GM21526 (cell line): Measurements from ENCODE around the gene BRD3.
"Not testable (repeated sequence)": the region's sequence is repeated elsewhere in the genome, so short reads cannot be mapped to it uniquely, and the experiment has no call there.

Source experiments
- ATAC-seq: cut with Tn5 transposase; IDR thresholded peaks from one replicate; pipeline ENCODE4 v1.9.1; 2021; ENCODE audit warnings: moderate library complexity; ENCODE audit not compliant: unreplicated experiment, low FRiP score

BRD3 gene

GRCh38 chr9:133995012-133995896, 72.6 kb downstream of the BRD3 start:
- ATAC-seq = no peak

GRCh38 chr9:133994353-133995011, 73.3 kb downstream of the BRD3 start:
- no peak for ATAC-seq

DNA sequence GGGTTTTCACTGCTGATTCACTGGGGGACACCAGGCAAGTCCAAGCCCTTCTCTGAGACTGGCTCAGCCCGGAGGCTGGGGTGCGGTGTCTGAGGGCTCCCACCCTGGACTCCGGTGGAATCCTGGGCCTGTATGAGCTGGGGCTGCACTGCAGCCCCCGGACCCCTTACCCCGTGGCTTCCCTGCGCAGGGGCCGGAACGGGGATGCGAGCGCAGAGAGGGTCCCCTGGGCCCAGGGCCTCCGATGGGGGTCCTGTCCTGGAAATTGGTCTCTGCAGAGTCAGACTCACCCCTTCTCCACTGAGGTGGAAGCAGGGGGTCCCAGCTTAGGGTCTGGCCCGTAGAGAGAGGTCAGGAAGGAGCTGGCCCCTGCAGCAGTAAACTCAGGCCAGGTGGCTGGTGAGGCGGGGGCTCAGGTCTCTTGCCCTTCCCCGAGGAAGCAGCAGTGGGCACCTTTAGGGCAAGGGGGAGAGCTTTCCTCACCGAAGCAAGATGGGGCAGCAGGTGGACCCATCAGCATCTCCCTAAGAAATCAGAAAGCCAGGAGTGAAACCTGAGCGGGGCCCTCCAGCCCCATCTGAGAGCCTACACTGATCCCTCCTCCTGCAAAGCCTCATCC, 74.1 kb downstream of the BRD3 start:
- ATAC-seq = no peak

DNA sequence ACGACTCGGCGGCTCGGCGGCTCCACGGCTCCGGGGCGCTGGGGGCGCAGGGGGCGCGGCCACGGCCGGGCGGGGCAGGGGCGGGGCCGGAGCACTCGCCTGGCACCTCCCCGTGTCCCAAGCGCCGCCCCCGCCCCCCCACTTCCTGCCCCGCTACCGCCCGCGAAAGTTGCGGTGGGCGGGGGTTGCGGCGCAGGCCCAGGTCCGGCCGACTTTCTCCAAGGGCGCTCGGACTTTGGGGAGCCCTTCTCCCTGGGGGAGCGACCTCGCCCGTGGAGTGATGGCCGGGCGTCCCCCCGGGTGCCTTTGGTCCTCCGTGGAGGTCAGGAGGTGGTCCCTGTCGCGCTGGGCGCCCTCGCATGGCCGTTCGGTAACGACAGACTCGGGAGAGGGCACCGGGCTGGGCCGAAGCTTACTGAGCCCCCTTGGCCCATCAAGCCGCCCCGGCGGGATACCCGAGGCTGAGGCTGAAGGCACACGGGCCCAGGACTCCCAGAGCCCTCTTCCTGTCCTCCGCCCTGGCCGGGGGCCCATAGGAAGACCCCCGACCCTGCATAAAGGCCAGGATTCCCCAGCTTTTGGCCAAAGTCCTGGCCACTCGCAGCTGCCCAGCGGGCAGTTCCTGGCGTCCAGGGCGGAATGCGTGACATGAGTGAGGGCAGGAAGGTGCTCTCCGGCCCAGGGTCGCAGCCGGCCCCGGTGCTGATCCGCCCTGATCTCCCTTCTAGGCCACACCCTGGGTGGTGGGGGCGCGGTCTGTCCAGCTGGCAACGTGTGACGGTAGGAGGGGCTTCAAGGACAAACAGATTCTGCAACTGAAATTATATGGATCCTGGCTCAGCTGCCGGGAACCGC, 74.8 kb downstream of the BRD3 start:
- ATAC-seq = peak; percentile 30

DNA sequence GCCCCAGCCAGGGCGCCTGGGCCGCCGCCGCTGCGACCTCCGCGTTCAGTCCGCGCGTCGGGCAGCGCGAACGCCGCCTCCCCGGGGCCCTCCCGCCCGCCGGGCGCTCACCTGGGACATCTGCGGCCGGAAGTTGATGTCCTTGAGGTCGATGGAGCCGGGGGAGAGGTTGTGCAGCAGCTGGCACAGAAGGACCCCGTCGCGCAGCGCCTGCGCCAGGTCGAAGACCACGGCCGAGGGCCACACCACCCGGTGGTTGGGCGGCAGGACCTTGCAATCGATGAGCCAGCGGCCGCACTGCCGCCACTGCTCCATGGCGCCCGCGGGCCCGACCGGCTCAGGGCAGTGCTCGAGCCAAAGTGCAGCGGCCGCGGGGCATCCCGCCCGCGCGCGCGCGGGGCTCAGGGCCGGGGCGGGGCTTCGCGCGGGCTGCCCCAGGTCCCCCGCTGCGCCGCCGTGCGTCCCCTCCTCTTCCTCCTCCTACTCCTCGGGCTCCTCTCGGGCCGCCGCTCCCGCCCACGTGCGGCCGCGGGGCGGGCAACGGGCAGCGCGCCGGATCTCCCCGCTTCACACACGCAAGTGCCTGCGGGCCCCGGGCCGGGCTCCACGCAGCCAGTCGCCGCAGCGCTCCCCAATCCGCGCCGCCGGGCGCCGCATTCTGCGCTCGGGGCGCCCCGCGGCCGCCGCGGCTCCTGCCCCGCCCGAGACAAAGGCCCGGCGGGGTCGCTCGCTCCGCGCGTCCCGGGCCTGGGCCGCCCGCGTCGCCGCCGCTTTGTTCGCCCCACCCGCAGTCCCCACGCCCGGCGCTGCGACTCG, 75.7 kb downstream of the BRD3 start, which contains the start of gene VAV2:
Gene VAV2, minus strand, starts transcription at position 361 of the 816 bp plus-strand sequence. Its CDS starts 46 bp downstream, at position 315.
- ATAC-seq = peak; percentile 39

DNA sequence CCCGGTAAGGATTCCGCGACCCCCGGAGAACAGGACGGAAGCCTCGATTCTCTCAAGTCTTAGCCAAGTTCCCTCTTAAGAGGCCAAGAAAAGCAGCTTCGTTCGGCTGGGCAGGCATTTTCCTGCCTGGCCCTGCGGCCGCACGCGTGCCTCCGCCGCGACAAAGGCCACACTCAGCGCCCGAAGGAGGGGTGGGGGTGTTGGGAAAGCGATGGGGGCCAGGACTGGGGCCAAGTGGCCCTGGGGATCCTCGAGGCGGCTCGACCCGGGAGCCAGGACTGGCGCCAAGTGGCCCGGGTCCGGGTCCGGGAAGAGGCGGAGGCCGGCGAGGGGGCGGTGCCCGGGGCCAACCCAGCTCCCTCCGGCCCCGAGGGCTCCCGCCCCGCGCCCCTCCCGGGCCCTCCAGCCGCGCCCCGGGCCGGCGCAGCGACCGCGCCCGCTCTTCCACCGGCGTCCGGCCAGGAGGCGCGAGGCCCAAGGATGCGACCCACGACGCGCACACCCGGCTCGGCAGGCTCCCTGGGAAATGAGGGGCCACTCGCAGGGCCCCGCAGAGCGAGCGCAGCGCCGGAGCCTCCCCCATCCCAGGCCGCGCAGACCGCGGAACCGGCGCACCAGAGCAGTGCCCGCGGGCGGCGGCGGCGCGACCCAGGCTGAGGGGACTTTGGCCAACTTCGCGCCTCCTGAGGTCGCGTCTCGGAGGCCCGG, 76.5 kb downstream of the BRD3 start:
- no peak for ATAC-seq

DNA sequence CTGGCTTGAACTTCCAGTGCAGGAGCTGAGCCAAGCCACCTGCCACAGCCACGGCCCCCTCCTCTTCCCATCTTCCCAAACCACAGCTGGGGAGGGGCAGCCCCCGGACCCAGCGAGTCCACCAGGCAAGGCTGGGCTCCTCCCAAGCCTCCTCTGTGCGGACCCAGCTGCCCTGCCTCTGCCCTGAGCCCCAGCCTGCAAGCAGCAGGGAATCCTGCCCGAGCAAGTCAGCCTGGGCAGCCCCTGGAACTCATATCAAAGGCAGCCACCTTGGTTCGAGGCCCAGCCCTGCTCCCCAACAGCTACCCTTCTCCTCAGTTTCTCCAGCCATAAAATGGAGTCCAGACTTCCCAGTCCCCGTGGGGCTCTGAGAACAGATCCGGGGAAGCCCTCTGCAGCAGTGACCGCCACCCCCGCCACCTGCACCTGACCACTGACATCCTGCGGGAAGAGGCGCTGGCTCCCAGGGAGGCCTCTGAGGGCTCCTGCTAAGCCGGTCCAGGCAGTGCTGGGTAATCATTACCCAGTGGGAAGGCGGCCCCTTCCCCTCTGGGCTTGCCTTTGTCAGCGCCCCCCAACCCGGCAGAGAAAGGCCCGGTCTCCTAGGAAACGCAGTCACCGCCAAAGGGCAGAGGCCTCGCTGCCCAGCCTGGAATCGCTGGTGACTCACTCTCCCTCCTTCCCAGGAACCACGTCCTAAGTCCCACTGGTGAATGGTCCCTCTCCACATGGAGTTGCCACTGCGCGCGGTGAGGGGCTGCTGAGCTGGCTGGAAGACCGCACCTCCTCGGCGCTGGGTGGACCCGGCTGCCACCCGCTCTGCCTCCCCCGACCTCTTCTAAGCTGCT, 77.2 kb downstream of the BRD3 start:
- ATAC-seq = no peak

- no peak for ATAC-seq
Observed at GRCh38 chr9:133989625-133990365, 78.0 kb downstream of the BRD3 start.

- ATAC-seq = not testable (repeated sequence)
Observed at GRCh38 chr9:133988771-133989170, 79.1 kb downstream of the BRD3 start.

GRCh38 chr9:133987946-133988665, 79.7 kb downstream of the BRD3 start:
- ATAC-seq = no peak

DNA sequence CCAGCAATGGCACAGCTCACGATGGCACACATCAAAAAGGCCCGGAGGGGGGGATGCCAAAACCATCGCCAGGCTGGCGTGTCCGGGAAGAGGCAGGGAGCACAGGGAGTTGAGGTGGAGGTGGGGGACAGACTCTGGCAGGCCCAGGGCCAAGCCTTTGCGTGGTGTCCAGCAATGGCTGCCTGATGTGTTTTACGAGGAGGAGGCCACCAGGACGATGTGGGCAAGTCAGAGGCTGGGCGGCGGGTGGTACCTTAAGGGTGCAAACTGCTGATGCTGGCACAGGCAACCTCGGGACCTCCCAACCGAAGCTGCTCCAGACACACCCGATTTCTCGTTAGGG, 80.4 kb downstream of the BRD3 start:
- ATAC-seq = no peak

DNA sequence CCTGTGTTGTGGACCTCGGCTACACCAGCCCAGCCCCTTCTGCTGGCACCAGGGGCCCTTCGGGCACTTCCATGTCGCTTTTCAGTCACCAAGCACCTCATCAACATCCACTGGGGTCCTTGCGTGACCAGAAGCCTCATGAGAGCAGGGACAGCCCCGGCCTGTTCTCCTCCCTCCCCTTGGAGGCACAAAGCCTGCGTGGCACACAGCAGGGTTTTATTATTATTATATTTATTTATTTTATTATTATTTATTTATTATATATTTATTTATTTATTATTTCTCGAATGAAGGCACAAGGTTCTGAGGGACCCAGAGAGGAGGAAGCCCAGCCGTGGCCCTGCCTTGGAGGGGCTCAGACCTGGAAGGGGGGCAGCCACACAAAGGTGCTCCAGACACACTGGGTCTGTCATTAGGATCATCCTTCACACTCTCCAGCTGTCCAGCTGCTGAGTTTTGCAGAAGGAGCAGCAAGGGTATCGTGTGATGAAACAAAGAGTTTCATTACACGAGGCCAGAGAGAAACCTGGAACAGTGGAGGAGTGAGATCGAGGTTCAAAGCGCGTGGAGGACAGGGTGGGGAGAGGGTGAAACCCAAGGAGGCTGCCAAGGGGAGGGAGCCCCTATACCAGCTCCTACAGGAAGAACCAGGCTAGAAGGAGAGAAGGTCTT, 80.9 kb downstream of the BRD3 start:
- ATAC-seq = no peak

GRCh38 chr9:133986061-133986460, 81.8 kb downstream of the BRD3 start:
- no peak for ATAC-seq

DNA sequence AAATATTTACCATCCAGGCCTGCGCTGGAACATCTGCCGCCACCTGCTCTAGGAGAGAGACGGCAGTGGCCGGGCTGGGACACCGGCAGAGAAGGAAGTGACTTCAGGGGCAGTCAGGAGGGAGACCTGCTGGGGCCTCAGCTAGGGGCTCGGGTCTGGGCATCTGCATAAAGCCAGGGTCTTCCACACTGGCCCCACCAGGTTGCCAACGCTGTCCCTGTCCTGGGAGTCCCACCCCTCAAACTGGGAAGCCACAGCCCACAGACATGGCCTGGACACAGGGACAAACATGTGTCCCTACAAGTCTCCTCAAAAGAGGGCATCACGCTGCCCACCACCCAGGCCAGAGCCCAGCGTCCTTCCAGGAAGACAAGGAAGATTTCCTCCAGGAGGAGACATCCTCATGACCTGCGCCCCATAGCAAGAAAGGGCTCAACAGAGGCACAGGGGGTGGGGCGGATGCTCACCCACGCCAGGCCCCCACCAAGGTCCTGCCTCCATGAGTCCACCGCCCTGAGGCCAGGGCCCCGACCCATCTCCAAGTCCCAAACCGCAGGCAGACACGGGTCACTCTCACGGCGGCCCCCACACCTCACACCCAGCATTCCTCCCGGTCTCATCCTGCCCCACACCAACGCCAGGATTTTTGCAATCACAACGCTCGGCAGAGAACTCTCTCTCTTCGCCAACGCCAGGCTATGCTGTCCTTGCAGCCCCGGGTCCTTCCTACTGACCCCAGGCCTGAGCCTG, 84.7 kb downstream of the BRD3 start:
- no peak for ATAC-seq

- no peak for ATAC-seq
Observed at GRCh38 chr9:133981958-133982681, 85.7 kb downstream of the BRD3 start.
